GM18519 (cell line): ENCODE results near the gene AMD1.

Experiments
- ATAC-seq: cut with Tn5 transposase; IDR thresholded peaks from one replicate; pipeline ENCODE4 v1.9.1; 2021; ENCODE audit warnings: mild to moderate bottlenecking, moderate library complexity; ENCODE audit not compliant: unreplicated experiment, low FRiP score

AMD1 gene

DNA sequence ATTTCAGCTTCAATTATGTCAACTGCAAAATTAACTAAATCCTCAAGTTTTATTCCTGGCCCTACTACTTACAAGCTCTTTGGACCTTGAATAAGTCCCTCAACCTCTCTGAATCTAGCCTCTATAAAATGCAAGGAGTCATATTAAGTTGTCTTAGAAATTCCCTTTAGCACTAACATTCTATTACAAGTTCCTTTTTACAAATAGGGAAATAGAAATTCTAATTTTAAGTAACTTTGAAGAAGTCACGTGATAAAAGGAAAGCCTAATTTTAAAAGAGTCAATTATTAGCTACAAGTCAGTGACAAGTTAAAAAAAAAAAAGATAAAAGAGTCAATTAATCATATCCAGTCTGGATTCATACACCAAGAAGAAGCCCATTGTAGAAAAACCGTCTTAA is 59.3 kb downstream of the AMD1 start:
- no peak for ATAC-seq

GRCh38 chr6:110934381-110934898 is 59.9 kb downstream of the AMD1 start:
- no peak for ATAC-seq

GRCh38 chr6:110935171-110935570 is 60.6 kb downstream of the AMD1 start:
- no peak for ATAC-seq

DNA sequence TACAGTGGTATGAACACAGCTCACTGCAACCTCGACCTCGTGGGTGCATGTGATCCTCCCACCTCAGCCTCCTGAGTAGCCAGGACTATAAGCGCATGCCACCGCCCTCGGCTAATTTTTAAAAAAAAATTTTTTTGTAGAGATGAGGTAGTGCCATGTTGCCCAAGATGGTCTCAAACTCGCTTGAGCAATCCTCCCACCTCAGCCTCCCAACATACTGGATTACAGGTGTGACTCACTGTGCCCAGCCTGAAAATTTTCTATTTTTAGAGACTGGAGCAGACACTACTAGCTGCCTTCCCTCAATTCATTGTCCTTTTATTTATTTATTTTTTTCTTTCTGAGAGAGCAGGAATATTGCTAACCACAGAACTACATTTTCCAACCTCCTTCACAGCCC is 63.6 kb downstream of the AMD1 start:
- no peak for ATAC-seq

DNA sequence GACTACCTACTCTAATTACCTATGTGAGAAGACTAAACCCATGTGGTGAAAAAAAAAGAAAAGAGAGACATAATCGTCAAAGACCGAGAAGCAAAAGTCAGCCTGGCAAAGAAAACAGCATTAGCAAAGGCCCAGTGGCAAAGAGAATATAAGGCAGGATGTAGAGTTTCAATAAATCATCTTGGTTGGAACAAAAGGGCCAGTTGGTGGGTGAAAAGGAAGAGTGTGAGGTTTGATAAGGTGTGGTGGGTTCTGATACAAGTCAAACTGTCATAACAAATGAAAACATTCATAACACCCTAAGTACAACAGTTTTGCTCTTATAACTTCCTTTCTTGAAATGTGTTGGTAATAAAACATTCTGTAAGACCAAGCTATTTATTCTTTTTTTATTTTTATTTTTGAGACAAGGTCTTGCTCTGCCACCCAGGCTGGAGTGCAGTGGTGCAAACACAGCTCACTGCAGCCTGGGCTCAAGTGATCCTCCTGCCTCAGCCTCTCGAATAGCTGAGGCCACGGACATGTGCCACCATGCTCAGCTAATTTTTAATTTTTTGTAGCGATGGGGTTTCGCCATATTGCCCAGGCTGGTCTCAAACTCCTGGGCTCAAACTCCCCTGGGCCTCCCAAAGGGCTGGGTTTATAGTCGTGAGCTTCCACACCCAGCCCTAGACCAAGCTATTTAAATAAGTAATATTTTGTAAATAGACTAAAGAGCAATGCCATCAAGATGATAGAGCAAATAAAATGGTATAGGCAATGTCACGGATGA is 65.0 kb downstream of the AMD1 start:
- no peak for ATAC-seq

DNA sequence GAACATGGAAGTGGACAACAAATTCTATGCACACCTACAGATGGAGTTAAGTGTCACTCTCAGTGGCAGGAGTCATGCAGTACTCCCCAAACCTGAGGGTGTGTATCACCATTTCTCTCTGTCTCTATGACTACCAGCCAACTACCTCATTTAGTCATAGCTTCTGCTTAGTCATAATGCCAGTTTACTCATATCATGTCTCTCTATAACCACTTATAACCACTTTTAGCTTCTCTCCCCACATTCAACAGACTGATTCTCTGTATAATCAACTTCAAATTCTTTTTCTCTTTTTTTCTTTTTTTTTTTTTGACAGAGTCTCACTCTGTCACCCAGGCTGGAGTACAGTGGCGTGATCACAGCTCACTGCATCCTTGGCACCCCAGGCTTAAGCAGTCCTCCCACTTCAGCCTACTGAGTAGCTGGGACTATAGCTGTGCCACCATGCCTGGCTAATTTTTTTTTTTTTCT is 70.1 kb downstream of the AMD1 start:
- peak; percentile 100 for ATAC-seq
